Calu3 (cell line): Measurements from ENCODE around the gene FKBP7. TPM values are rescaled to one million over a fixed set of nuclear protein-coding genes. Genes with fewer than 3 reads are reported as not detected.
"Not testable (repeated sequence)": the region's sequence is repeated elsewhere in the genome, so short reads cannot be mapped to it uniquely, and the experiment has no call there.

Experiments used
- BruUV-seq: library from RNA; stranded (reverse); fragments of 400-500 nt; replicated peaks from 2 replicates; lab custom pipeline; 2021; lab: Mats Ljungman, UMichigan
- CTCF ChIA-PET: fragments of 300-600 bp; sonication (Branson Sonifier 250); formaldehyde crosslinking; loops from one replicate; lab custom pipeline; 2022; ENCODE audit warnings: antibody characterized with exemption; lab: Charles Lee
- DNase-seq: peaks from one replicate; pipeline ENCODE4 v3.0.0; 2022
- H3K27ac Mint-ChIP-seq: one replicate; pipeline ENCODE4 v1.8.0; 2022; ENCODE audit warnings: mixed read lengths; ENCODE audit not compliant: unreplicated experiment
- H3K27me3 Mint-ChIP-seq: one replicate; pipeline ENCODE4 v1.8.0; 2022; ENCODE audit warnings: mixed read lengths; ENCODE audit not compliant: unreplicated experiment
- H3K36me3 Mint-ChIP-seq: one replicate; pipeline ENCODE4 v1.8.0; 2022; ENCODE audit warnings: mild to moderate bottlenecking, moderate library complexity, mixed read lengths; ENCODE audit not compliant: insufficient read depth, unreplicated experiment
- H3K4me1 Mint-ChIP-seq: one replicate; pipeline ENCODE4 v1.8.0; 2022; ENCODE audit warnings: mild to moderate bottlenecking, low read depth, mixed read lengths; ENCODE audit not compliant: unreplicated experiment
- H3K4me3 Mint-ChIP-seq: one replicate; pipeline ENCODE4 v1.8.0; 2022; ENCODE audit warnings: mild to moderate bottlenecking, low read depth, moderate library complexity, mixed read lengths; ENCODE audit not compliant: unreplicated experiment
- H3K9me3 Mint-ChIP-seq: one replicate; pipeline ENCODE4 v1.8.0; 2022; ENCODE audit warnings: low read depth, mixed read lengths; ENCODE audit not compliant: unreplicated experiment
- intact Hi-C: fragments of 100-400 bp; cut with micrococcal nuclease; formaldehyde crosslinking; loops from one replicate; pipeline ENCODE4 v1.10.0; 2022; ENCODE audit not compliant: unreplicated experiment
- total RNA-seq: library from RNA; stranded (reverse); gene quantifications from 2 replicates; pipeline ENCODE4 v1.2.3, GENCODE V29; 2022
- TF ChIP-seq, protein P1 (sequence below): fragments of 200-600 bp; IDR thresholded peaks from one replicate; pipeline ENCODE4 v1.8.0; 2022; ENCODE audit warnings: antibody characterized with exemption; ENCODE audit not compliant: unreplicated experiment

FKBP7 gene
- total RNA-seq, 1 experiment from 2014 or later = 8.9 TPM

DNA sequence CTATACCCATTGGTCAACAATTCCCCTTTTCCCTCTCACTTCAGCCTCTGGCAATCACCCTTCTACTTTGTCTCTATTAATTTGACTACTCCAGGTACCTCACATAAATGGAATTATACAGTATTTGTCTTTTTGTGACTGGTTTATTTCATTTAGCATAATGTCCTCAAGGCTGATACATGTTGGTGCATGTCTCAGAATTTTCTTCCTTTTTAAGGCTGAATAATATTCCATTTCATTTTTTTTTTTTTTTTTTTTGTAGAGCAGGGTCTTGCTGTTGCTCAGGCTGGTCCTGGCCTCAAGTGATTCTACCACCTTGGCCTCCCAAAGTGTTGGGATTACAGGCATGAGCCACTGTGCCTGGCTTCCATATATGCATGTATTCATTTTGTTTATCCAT, 1.9 kb downstream of the FKBP7 start:
- no TSS peak for BruUV-seq
- TF ChIP-seq, protein P1, sequence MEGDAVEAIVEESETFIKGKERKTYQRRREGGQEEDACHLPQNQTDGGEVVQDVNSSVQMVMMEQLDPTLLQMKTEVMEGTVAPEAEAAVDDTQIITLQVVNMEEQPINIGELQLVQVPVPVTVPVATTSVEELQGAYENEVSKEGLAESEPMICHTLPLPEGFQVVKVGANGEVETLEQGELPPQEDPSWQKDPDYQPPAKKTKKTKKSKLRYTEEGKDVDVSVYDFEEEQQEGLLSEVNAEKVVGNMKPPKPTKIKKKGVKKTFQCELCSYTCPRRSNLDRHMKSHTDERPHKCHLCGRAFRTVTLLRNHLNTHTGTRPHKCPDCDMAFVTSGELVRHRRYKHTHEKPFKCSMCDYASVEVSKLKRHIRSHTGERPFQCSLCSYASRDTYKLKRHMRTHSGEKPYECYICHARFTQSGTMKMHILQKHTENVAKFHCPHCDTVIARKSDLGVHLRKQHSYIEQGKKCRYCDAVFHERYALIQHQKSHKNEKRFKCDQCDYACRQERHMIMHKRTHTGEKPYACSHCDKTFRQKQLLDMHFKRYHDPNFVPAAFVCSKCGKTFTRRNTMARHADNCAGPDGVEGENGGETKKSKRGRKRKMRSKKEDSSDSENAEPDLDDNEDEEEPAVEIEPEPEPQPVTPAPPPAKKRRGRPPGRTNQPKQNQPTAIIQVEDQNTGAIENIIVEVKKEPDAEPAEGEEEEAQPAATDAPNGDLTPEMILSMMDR = no peak
- no peaks in the 10 kb centered on the region for H3K27me3 Mint-ChIP-seq
- H3K27ac Mint-ChIP-seq = no peak overlapping the region
- no peak overlapping the region for H3K4me3 Mint-ChIP-seq
- CTCF ChIA-PET = no interaction called here
- intact Hi-C loops = no loop called here
- H3K4me1 Mint-ChIP-seq = peaks cover 8% of the 10 kb centered on the region
- H3K36me3 Mint-ChIP-seq = peaks cover 37% of the 10 kb centered on the region
- no peaks in the 10 kb centered on the region for H3K9me3 Mint-ChIP-seq
- DNase-seq = no peak

DNA sequence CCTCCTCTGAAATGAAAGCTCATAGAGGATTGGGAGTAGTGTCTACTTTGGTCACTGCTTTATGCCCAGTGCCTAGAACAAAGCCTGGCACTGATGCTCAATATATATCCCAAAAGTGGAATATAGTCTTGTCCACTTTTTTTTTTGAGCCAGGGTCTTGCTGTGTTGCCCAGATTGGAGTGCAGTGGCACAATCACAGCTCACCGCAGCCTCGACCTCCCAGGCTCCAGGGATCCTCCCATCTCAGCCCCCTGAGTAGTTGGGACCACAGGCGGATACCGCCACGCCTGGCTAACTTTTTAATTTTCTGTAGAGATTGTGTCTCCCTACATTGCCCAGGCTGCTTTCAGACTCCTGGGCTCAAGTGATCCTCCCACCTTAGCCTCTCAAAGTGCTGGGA, 3.8 kb downstream of the FKBP7 start:
- intact Hi-C loops = no loop called here
- Mint-ChIP-seq H3K27me3 (no peaks in the 10 kb centered on the region), H3K9me3 (no peaks in the 10 kb centered on the region), H3K4me1 (peaks cover 6% of the 10 kb centered on the region), H3K4me3 (no peak overlapping the region), H3K27ac (no peak overlapping the region), H3K36me3 (peaks cover 21% of the 10 kb centered on the region)
- TF ChIP-seq, protein P1 = no peak
- BruUV-seq = no TSS peak
- DNase-seq = no peak
- CTCF ChIA-PET = no interaction called here

DNA sequence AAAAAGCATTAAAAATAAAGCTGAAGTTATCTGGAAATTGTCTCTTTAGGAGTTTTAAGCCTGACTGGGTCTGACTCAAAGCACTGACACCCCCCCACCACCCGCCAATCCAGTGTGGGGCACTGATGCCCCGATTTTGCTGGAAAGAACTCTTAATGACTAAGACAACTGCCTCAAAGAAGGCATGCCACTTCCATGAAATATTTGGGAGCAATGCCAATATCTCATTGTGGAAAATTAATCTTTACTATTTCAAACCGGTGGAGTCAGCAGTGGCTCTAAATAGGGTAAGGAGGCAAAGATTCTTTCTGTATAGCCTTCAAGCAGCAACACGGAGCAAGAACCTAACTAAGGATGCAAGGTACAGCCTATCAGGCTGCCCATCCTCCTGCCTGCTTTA, 4.5 kb downstream of the FKBP7 start:
- Mint-ChIP-seq H3K27ac (no peak overlapping the region), H3K36me3 (peaks cover 14% of the 10 kb centered on the region), H3K4me3 (no peak overlapping the region), H3K9me3 (no peaks in the 10 kb centered on the region), H3K4me1 (no peaks in the 10 kb centered on the region), H3K27me3 (no peaks in the 10 kb centered on the region)
- TF ChIP-seq, protein P1 = no peak
- intact Hi-C loops = no loop called here
- no peak for DNase-seq
- CTCF ChIA-PET = no interaction called here
- no TSS peak for BruUV-seq

DNA sequence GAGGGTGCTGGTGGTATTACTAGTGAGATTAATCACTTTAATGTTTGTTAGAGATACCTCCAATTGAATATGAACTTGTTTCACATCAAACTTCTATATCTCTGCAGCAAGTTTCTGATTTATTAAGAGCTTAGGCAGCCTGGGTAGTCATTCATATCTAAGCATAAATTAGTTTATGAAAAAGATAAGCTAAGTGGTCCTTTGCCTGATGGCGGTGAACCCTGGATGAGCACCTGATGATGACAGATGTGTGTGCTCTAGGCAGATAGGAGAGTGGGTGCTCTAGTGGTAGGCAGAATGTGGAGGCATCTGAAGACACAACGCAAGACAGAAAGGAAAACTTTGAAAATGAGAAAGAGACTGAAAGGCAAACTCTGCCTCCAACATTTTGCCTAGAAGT, 5.0 kb downstream of the FKBP7 start:
- CTCF ChIA-PET = no interaction called here
- DNase-seq = no peak
- Mint-ChIP-seq H3K4me3 (no peak overlapping the region), H3K4me1 (no peaks in the 10 kb centered on the region), H3K27me3 (no peaks in the 10 kb centered on the region), H3K27ac (no peak overlapping the region), H3K36me3 (peaks cover 9% of the 10 kb centered on the region), H3K9me3 (no peaks in the 10 kb centered on the region)
- intact Hi-C loops = no loop called here
- TF ChIP-seq, protein P1 = no peak
- no TSS peak for BruUV-seq

DNA sequence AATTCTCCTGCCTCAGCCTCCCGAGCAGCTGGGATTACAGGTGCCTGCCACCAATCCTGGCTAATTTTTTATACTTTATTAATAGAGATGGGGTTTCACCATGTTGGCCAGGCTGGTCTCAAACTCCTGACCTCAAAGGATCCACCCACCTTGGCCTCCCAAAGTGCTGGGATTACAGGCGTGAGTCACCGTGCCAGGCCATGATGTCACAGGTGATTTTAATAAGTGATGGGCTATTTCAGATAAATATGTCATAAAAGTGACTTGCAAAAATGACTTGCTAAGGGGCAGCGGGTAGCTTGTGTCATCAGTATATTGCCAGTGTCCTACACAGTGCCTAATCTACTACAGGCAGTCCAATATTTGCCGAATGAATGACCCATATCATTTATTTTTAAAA, 7.1 kb downstream of the FKBP7 start:
- intact Hi-C loops, H3K4me1 Mint-ChIP-seq, H3K4me3 Mint-ChIP-seq, H3K27ac Mint-ChIP-seq, H3K9me3 Mint-ChIP-seq, H3K27me3 Mint-ChIP-seq, H3K36me3 Mint-ChIP-seq, CTCF ChIA-PET, BruUV-seq, DNase-seq: not testable (repeated sequence)
